Keratinocyte (primary cell): ENCODE results near the gene FSD1.

Source experiments
- EZH2 ChIP-seq: IDR thresholded peaks from one replicate; pipeline ENCODE4 v1.6.1; 2012; ENCODE audit warnings: inconsistent platforms, mild to moderate bottlenecking, low read length, moderate library complexity
- TF ChIP-seq, protein P1 (sequence below), 3 experiments: IDR thresholded peaks in 1 of 3; conservative IDR thresholded peaks in 1 of 3; optimal IDR thresholded peaks in 1 of 3; 2 replicates in 2 of 3; 3 replicates in 1 of 3; pipeline versions ENCODE3 to v1.5.1; 2011; ENCODE audit warnings: low read length in 3 of 3, mild to moderate bottlenecking in 3 of 3, moderate library complexity in 2 of 3, control low read depth in 1 of 3, inconsistent platforms in 1 of 3; ENCODE audit not compliant: insufficient read depth in 2 of 3; ENCODE audit errors: extremely low read depth in 1 of 3

GRCh38 chr19:4362101-4362828 lies 57.9 kb downstream of the FSD1 start:
- no peak for TF ChIP-seq EZH2
- TF ChIP-seq, protein P1, sequence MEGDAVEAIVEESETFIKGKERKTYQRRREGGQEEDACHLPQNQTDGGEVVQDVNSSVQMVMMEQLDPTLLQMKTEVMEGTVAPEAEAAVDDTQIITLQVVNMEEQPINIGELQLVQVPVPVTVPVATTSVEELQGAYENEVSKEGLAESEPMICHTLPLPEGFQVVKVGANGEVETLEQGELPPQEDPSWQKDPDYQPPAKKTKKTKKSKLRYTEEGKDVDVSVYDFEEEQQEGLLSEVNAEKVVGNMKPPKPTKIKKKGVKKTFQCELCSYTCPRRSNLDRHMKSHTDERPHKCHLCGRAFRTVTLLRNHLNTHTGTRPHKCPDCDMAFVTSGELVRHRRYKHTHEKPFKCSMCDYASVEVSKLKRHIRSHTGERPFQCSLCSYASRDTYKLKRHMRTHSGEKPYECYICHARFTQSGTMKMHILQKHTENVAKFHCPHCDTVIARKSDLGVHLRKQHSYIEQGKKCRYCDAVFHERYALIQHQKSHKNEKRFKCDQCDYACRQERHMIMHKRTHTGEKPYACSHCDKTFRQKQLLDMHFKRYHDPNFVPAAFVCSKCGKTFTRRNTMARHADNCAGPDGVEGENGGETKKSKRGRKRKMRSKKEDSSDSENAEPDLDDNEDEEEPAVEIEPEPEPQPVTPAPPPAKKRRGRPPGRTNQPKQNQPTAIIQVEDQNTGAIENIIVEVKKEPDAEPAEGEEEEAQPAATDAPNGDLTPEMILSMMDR (optimal IDR thresholded peaks at IDR 0.05 in 1 of 3, IDR thresholded peaks at IDR 0.05 in 1 of 3, conservative IDR thresholded peaks at IDR 0.05 in 1 of 3; ENCODE audit: extremely low read depth in 1 of 3, insufficient read depth in 2 of 3, low read length in 3 of 3) = no peak
